HG03175 (cell line): ENCODE results near the gene RABL6.
"Not testable (repeated sequence)": the region's sequence is repeated elsewhere in the genome, so short reads cannot be mapped to it uniquely, and the experiment has no call there.

Experiments
- ATAC-seq: cut with Tn5 transposase; IDR thresholded peaks from one replicate; pipeline ENCODE4 v1.9.1; 2021; ENCODE audit warnings: mild to moderate bottlenecking, moderate library complexity; ENCODE audit not compliant: unreplicated experiment

RABL6 gene, protein sequence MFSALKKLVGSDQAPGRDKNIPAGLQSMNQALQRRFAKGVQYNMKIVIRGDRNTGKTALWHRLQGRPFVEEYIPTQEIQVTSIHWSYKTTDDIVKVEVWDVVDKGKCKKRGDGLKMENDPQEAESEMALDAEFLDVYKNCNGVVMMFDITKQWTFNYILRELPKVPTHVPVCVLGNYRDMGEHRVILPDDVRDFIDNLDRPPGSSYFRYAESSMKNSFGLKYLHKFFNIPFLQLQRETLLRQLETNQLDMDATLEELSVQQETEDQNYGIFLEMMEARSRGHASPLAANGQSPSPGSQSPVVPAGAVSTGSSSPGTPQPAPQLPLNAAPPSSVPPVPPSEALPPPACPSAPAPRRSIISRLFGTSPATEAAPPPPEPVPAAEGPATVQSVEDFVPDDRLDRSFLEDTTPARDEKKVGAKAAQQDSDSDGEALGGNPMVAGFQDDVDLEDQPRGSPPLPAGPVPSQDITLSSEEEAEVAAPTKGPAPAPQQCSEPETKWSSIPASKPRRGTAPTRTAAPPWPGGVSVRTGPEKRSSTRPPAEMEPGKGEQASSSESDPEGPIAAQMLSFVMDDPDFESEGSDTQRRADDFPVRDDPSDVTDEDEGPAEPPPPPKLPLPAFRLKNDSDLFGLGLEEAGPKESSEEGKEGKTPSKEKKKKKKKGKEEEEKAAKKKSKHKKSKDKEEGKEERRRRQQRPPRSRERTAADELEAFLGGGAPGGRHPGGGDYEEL

DNA sequence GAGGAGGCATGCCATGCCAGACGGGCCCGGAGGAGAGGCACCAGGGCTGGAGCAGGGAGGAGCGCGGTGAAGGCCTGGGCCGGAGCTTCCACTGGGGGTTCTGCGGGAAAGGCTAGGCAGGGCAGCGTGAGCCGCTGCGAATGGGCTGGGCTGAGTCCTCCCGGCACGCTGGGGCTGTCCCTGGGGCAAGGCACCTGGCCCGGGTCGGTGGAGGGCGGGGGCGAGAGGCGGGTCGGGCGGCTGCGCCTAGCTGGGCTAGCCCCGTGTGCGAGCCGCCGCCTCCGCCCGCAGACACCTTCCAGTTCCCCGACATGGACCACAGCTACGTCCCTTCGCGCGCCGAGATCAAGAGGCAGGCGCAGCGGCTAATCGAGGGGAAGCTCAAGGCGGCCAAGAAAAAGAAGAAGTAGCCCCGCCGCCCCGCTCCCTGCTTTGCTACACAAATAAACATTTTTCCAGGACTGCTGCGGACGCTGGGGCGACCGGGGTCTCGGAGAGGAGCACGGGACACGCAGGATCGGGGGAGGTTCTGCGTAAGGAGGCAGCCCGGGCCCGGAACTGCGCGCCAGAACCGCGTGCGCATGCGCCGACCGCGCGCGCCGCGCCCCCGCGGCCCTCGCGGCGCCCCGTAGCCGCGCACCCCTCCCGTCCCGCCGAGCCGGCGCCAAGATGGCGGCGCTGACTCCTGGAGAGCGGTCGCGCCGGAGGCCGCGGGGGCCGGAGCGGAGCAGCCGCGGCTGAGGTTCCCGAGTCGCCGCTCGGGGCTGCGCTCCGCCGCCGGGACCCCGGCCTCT lies at the start of gene RABL6:
Gene RABL6, plus strand, starts transcription at position 668 of the 794 bp plus-strand sequence. CDS start 249 bp downstream, outside the sequence.
- peak; percentile 85 for ATAC-seq

DNA sequence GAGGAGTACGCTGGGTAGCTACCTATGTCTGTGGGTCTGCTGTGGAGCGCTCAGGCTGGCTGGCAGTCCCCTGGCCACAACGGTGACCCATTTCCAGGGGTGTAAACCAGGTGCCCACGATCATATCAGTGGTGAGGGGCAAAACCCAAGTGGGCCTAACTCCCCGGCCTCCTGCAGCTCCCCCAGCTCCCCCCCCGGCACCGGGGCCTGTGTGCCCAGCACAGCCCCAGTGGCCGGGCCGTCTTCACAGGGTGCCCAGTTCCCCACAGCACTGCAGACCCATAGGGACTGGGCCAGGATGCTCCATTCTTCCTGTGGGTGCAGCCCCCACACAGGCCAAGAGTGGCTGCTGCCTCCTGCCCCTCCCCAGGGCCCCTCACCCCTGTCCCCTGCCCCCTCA lies 48.7 kb upstream of the RABL6 start:
- no peak for ATAC-seq

DNA sequence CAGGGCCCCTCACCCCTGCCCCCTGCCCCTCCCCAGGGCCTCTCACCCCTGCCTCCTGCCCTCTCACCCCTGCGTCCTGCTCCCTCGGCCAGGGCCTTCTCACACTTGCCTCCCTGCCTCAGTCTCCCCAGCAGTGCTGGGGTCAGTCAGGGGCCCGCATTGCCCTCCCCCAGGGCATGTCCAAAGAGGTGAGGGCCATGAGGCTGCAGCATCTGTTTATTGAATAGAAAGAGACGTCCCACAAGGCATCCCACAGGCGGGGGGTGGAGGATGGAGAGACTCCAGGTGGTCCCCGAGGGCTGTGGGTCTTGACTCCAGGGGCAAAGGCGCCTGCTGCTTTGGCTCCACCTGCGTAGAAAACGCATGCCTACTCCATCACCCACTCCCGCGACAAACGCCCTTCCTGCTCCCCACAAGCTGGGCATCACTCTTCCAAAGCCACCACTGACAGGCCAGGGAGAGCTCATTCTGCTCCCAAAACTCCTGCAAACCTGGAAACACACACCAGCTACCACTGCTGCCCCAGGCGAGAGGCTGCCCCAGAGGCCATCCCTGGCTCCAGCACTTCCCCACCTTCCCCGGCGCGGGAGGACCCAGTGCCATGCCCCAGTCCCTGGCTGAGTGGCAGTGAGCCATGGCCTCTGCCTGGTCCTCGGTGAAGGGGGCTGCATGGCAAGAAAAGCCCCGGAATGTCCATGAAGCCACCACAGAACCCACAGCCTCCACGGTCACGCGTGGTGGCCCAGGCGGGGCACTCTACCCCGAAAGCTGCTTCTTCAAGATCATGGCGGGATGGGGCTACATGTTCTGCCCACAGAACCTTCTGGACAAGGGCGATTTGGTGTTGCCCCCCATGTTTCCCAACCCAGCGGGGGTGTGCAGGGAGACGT lies 48.1 kb upstream of the RABL6 start:
- no peak for ATAC-seq

DNA sequence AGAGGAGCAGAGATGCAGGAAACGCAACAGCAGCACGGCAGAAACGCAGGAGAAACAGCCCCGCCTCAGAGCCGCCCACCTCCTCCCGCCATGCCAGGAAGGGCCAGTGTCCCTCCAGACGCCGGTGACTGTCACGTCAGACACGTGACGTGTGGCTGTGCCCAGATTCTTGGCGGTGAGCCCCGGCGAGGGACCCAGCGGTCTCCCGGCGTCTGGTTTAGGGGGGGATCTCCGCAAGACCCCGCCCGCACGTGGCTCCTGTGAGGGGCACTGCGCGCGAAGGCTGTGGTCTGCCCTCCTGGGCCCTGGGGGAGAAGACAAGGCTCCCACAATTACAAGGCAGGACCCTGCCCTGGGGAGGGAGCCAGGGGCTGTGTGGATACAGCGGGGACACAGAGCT lies 47.3 kb upstream of the RABL6 start:
- ATAC-seq = no peak

DNA sequence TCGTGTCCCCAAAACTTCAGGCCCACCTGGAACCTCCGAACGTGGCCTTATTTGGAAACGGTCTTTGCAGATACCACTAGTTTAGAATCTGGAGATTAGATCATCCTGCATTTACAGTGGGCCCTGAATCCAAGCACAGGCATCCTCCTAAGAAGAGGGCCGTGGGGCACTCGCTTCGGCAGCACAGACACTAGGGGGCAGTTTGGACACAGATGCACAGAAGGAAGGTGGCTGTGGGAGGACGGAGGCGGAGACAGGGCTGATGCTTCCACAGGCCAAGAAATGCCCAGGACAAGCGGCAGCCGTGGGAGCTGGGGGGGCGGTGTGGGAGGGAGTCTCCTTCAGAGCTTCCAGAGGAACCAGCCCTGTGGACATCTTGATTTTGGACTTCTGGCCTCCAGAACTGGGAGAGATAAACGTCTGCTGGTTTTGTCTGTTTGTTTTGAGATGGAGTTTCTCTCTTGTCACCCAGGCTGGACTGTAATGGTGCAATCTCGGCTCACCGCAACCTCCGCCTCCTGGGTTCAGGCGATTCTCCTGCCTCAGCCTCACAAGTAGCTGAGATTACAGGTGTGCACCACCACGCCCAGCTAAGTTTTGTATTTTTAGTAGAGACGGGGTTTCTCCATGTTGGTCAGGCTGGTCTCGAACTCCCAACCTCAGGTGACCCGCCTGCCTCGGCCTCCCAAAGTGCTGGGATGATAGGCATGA lies 46.8 kb upstream of the RABL6 start:
- not testable (repeated sequence) for ATAC-seq

DNA sequence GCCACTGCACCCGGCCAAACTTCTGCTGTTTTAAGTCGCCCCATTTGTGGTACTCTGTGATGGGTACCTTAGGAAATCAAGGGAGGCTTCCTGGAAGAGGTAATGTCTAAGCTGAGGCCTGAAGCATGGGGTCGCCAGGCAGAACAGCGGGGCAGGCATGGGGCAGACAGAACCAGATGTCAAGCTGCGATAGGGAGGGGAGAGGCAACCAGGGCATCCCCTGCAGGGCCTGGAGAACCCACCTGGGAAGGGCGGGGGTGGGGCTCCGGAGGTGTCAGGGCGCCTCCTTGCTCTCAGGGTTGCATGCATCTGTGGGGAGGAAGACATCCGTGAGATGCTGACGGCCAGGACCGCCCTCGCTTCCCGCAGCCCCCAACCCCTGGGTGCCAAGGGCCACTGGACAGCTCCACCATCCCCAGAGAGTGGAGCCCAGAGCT lies 46.2 kb upstream of the RABL6 start:
- no peak for ATAC-seq

DNA sequence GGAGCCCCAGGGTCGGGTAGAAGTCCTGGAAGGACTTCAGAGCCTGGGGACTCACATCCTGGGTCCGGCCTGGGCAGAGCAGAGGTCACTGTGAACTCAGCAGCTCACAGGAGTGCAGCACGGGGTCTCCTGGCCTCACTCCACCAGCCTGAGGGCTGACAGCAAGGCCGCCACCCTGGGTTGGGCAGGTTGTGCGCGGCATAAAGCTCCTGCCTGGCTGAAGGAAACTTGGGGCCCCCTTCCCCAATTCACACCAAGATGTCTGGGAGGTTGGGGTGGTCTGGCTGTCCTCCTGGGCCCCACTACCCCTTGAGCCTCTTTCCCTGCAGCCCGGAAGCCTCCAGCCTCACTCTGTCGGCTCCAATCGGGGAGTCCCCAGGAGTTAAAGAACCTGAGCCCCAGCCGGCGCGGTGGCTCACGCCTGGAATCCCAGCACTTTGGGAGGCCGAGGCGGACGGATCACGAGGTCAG lies 45.5 kb upstream of the RABL6 start:
- ATAC-seq = no peak

DNA sequence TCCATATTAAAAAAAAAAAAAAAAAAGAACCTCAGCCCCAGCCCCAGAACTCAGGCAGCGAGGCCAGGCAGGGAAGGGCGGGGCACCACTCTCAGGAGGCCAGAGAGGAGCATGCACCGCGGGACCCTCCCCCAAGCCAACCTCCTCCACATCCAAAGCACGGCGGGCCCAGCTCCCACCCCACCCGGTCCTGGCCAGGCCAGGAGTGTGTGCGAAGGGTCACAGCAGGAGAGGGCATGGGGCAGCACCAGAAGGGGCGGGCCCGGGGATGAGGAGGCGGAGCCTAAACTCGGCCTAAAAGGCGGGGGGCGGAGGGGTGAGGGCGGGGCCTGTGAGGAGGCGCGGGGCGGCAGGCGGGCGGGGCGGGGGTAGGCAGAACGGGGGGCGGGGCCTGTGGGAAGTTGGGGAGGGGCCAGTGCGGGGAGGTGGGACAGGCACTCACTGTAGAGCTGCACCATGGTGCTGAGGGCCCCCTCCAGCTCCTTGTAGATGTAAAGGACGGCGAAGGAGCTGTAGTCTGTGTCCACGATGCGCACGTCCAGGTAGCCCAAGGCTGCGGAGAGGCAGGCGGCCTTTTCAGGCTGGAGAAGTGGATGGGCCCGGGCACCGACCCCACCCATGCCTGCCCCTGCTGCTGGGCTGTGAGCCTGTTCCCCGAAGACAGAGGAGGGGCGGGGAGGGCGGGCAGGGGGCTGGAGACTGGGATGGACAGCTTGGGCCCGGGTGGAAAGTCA lies 44.7 kb upstream of the RABL6 start:
- no peak for ATAC-seq

DNA sequence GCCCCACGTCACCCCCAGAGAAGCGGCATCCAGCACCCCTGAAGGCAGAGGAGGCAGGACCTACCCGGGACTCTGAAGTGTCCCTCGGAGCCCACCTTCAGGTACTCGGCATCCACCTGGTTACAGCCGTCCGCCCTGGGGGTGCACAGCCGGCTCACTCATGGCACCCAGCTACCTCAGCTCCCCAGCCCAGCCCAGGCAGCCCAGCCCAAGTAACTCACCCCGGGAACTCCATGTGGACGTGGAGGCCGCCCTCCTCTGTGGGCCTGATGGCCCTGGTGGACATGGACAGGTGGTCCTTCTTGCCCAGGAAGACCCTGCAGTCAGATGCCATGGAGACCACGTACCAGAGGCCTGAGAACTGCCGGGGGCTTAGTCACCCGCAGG lies 44.1 kb upstream of the RABL6 start:
- ATAC-seq = no peak

DNA sequence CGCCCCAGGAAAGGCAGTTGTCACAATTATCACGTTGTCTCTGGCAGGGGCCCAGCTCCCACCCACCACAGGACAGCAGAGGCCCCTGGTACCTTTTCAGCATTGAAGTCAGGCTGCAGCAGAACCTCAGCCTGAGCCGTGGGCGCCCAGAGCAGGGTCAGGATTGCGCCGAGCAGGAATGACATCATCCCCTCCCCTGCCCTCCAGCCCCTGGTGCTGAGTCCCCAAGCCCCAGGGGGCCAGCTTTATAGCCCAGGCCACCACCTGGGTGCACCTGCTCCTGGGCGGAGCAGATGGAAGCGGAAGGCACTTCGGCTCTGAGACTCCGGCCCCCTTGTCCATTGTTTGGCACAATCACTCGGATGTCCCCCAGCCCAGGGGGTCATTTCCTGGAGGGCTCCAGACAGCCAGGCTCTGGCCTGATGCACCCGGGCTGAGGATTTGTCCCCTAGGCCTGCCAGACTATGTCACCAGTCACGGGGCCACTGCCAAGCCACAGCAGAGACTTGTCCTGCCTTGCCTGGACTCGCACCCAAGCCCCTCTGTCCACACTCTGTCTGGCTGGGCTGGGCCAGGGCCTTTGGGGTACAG lies 43.4 kb upstream of the RABL6 start, which contains the start of gene LCN15:
Gene LCN15, minus strand, starts transcription at position 218 of the 591 bp plus-strand sequence. Its CDS starts 30 bp downstream, at position 188.
- ATAC-seq = no peak

DNA sequence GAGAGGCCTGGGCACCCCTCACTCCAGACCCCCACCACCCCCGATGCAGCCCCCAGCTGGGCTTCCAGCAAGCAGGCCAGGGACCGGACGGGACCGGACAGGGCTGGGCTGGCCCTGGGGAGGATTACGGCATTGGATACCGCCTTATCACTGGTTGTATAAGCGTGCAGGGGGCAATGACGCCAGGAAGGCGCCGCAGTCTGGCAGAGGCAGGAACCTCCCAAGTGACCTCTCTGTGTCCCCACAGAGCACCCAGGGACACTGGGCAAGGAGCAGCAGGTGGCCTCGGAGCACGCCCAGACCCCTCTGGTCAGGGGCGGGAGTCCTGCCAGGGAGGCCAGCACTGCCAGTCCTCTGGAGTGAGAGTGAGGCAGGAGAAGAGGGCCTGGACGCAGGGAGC lies 42.7 kb upstream of the RABL6 start:
- no peak for ATAC-seq

DNA sequence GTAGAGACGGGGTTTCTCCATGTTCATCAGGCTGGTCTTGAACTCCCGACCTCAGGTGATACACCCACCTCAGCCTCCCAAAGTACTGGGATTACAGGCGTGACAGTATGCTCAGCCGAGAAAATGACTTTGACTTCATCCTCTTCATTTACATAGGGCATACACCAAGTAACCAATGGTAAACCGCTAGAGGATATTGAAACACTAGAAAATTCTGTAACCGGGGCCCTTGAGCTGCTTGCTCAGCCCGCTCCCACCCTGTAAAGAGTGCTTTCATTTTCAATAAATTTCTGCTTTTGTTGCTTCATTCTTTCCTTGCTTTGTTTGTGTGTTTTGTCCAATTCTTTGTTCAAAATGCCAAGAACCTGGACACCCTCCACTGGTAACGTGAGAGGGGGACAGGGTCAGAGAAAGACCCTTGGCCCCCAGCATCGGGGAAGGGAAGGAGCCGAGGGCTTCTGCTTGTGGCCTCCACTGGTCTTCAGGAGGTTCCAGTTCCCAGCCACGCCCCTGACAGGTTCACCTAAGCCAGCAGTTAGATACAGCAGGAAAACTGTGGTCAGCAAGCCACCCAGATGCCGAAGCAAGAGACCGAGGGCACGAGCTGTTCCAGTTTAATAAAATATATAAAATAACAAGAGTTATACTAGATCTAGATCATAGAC lies 41.9 kb upstream of the RABL6 start:
- peak; percentile 58 for ATAC-seq

DNA sequence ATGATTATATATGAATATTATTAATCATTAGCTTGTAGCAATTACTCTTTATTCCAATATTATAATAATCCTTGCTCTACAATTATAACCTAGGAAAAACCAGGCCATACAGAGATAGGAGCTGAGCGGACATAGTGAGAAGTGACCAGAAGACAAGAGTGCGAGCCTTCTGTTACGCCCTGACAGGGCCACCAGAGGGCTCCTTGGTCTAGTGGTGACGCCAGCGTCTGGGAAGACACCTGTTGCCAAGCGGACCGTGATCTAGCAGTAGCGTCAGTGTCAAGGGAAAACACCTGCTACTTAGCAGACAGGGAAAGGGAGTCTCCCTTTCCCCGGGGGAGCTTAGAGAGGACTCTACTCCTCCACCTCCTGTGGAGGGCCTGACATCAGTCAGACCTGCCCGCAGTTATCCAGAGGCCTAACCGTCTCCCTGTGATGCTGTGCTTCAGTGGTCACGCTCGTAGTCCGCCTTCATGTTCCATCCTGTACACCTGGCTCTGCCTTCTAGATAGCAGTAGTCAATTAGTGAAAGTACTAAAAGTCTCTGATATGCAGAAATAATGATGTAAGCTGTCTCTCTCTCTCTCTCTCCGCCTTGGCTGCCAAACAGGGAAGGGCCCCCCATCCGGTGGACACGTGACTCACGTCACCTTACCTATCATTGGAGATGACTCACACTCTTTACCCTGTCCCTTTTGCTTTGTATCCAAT lies 41.2 kb upstream of the RABL6 start:
- not testable (repeated sequence) for ATAC-seq

DNA sequence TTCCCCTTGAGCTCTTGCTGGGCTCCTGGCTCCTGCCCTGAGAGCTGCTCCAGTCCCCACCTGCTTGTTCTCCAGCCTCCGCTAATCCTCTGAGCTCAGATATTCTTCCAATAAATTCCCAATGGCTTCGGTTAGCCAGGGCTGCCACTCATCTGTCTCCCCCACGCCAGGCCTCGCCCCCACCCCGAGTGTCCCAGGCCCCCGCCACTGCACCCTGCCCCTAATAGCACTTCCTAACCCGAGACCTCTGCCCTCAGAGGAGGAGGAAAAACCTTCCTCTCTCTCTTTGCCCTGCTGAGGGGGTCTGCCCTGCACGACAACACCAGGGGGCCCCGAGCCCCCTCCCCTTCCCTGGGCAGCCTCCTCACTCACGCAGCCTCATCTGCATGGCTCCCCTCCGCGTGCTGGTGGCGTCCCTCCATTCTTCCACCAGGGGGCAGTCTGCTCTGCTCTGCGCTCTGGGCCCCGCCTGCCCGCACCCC lies 38.0 kb upstream of the RABL6 start:
- ATAC-seq = no peak

DNA sequence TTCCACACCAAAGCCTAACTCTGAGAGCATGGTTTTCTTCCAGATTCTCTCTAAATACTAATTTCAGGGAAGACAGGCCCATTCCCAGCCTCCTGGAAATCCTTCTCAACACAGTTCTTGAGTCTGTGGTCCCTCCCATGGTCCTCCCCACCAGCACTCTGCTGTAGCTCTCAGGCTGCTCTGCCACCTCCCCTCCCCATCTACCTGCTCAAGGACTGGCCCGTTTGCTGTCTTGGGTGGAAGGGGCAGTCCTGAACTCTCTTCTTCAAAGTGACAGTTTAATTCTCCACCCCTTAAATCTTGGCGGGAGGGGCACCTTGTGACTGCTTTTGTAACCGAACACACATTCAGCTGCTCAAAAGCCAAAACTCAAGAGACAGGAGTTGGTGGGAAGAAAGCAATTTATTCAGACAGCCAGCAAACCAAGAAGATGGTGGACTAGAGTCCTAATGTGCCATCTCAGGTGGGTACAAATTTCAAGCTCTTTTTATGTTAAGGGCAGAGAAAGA lies 35.8 kb upstream of the RABL6 start:
- ATAC-seq = no peak

DNA sequence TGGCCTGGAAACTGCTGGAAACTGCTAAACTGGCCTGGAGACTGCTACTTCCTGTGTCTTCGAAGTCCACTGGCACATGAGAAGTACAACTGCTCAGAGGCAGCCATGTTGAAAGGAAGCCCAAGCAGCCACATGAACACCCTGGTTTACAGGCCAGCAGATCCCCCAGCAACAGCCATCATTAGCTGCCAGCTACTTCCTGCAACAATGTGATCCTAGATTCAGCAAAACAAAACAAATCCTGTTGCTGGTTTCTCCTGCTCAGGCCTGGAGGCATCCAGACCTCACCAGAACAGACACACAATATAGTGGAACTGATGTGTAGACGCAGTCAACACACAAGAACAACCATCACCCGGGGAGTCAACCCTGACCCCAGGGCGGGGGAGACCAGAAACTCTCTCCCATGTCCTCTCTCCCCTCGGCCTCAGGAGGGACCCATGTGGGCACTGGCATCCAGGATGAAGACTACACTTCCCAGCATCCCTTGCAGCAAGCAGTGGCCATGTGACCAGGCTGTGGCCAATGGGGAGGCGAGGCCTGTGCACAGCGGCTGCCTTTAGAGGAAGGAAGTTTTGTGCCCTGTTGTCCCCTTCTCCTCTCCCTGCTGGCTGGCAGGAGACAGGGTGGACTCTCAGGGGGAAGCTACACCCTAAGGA lies 34.2 kb upstream of the RABL6 start:
- ATAC-seq = no peak
